Mammary microvascular endothelial cell (primary cell): ENCODE measurements around the gene AP1S2. TPM values are rescaled to one million over a fixed set of nuclear protein-coding genes. Genes with fewer than 3 reads are reported as not detected.

Experiments
- total RNA-seq: library from RNA; depleted of rRNA; stranded (reverse); fragments of >200 nt; gene quantifications from 2 replicates; pipeline ENCODE4 v1.2.3, GENCODE V29; 2015

AP1S2 gene
- 93.1 and 102 TPM in 2 replicates for total RNA-seq

GRCh38 chrX:15854712-15855567 is at the start of gene AP1S2:
AP1S2 (minus strand) TSS chrX:15854813; CDS start chrX:15852524, 2,289 bp downstream.

DNA sequence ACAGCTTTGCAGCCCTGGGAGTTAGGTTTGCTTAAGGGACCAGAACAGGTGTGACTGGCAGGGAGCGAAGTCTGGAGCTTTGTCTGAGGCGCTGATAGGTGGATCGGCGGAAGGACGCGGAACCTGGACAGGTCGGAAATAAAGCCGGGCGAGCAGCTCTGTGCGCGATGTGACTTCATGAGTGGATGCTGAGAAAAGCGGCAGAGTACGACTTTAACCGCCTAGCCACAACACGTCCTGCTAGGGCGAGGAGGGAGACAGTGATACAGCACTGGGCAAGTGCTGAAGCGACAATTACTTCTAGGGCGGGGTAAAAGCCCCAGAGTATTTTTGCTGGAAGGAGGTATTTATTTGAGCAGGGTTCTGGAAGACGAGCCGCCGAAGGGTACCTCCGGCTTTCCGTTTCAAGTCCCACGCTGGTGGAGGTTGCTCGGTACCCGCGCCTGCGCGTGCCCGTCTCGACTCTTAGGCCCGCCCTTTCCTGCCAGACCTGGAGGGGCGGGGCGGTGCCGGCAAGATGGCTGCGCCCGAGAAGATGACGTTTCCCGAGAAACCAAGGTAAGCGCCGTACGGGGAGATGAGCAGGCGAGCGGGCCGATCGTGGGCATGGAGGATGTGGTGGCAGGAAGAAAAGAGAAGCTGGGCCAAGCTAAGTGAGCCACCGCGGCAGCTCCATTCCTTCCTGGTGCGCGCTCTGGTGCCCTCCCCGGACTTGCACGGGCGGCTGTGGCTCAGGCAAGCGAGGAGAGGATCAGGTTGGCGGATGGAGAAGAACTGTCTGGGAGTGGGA is 64.4 kb downstream of the AP1S2 start, which contains the start of gene ZRSR2:
Gene ZRSR2, plus strand, starts transcription at position 506 of the 790 bp plus-strand sequence. Its CDS starts 12 bp downstream, at position 518.

Other genes with a start within 250 kb of the AP1S2 start
- gene CLTRN, start 190.0 kb downstream of the AP1S2 start, total RNA-seq: 0.07 and 0.10 TPM in 2 replicates
- gene CA5B, start 116.5 kb downstream of the AP1S2 start, total RNA-seq: 3.3 and 3.7 TPM in 2 replicates
- 4.7 and 4.9 TPM in 2 replicates for gene ZRSR2, start 64.3 kb downstream of the AP1S2 start, total RNA-seq